HS-5 (cell line): Measurements from ENCODE around the gene TMEM116.
"Not testable (repeated sequence)": the region's sequence is repeated elsewhere in the genome, so short reads cannot be mapped to it uniquely, and the experiment has no call there.

Experiments
- DNase-seq: peaks from one replicate; pipeline ENCODE4 v3.0.0-alpha.2; 2012; ENCODE audit warnings: low read depth

Gene TMEM116

GRCh38 chr12:112012775-112013600 is at the start of gene TMEM116, which contains the start of gene ERP29:
TMEM116 (minus strand) TSS chr12:112013165; CDS start chr12:112005270, 7,895 bp downstream.
ERP29 (plus strand) TSS chr12:112013426; CDS start chr12:112013466, 40 bp downstream.
- peak; percentile 89 for DNase-seq

- DNase-seq: no peak
Observed at GRCh38 chr12:112061137-112061536, 48.2 kb upstream of the TMEM116 start.

GRCh38 chr12:112049351-112049750 is 36.4 kb upstream of the TMEM116 start:
- DNase-seq: no peak

GRCh38 chr12:112046003-112046402 is 33.0 kb upstream of the TMEM116 start:
- no peak for DNase-seq

GRCh38 chr12:112036614-112037013 is 23.6 kb upstream of the TMEM116 start:
- not testable (repeated sequence) for DNase-seq

GRCh38 chr12:112035219-112035785 is 22.3 kb upstream of the TMEM116 start:
- DNase-seq: no peak

- no peak for DNase-seq
Observed at GRCh38 chr12:112032292-112032691, 19.3 kb upstream of the TMEM116 start.

GRCh38 chr12:112031472-112031871 is 18.5 kb upstream of the TMEM116 start:
- DNase-seq: no peak

GRCh38 chr12:112029301-112029700 is 16.3 kb upstream of the TMEM116 start:
- DNase-seq: no peak

GRCh38 chr12:112025808-112026375 is 12.9 kb upstream of the TMEM116 start:
- no peak for DNase-seq

GRCh38 chr12:112023759-112024396 is 10.9 kb upstream of the TMEM116 start:
- DNase-seq: no peak

- DNase-seq: no peak
Observed at GRCh38 chr12:112022241-112023016, 9.5 kb upstream of the TMEM116 start.

- no peak for DNase-seq
Observed at GRCh38 chr12:112020947-112021457, 8.0 kb upstream of the TMEM116 start.

- peak; percentile 87 for DNase-seq
Observed at GRCh38 chr12:112018571-112019237, 5.7 kb upstream of the TMEM116 start.

GRCh38 chr12:112017041-112017440 is 4.1 kb upstream of the TMEM116 start:
- no peak for DNase-seq

GRCh38 chr12:112015938-112016337 is 3.0 kb upstream of the TMEM116 start:
- DNase-seq: no peak

GRCh38 chr12:112013601-112014402 is 837 bp upstream of the TMEM116 start:
- DNase-seq: peak; percentile 33

- no peak for DNase-seq
Observed at GRCh38 chr12:112011685-112012084, 1.3 kb downstream of the TMEM116 start.

GRCh38 chr12:112010415-112011344 is 2.3 kb downstream of the TMEM116 start:
- DNase-seq: no peak
